IMR-90 (cell line): Measurements from ENCODE around the gene ALDH2.

Source experiments
- CEBPB ChIP-seq: IDR thresholded peaks from 2 replicates; pipeline ENCODE4 v1.6.1; 2012; ENCODE audit warnings: low read depth, low read length, improper control_type of control experiment
- CTCF ChIP-seq: conservative IDR thresholded peaks from 2 replicates; pipeline ENCODE4 v1.5.1; 2012; ENCODE audit warnings: mild to moderate bottlenecking, low read depth, low read length, improper control_type of control experiment
- ELK1 ChIP-seq: fragments of 150-350 bp; IDR thresholded peaks from 2 replicates; pipeline ENCODE4 v1.6.1; 2016; ENCODE audit warnings: low read depth, mild to moderate bottlenecking, low read length, moderate library complexity, borderline replicate concordance
- FOS ChIP-seq: fragments of 150-350 bp; IDR thresholded peaks from 2 replicates; pipeline ENCODE4 v1.6.1; 2016; ENCODE audit warnings: low read depth, low read length
- MAFK ChIP-seq: IDR thresholded peaks from 2 replicates; pipeline ENCODE4 v1.6.1; 2012; ENCODE audit warnings: low read depth, low read length, improper control_type of control experiment
- MAZ ChIP-seq: IDR thresholded peaks from 2 replicates; pipeline ENCODE4 v1.6.1; 2012; ENCODE audit warnings: low read depth, mild to moderate bottlenecking, low read length, improper control_type of control experiment, moderate library complexity, borderline replicate concordance
- MXI1 ChIP-seq: IDR thresholded peaks from 2 replicates; pipeline ENCODE4 v1.6.1; 2012; ENCODE audit warnings: low read depth, mild to moderate bottlenecking, low read length, moderate library complexity, borderline replicate concordance
- NFE2L2 ChIP-seq: fragments of 150-350 bp; IDR thresholded peaks from 2 replicates; pipeline ENCODE4 v1.6.1; 2016; ENCODE audit warnings: low read depth, mild to moderate bottlenecking, low read length
- POLR2A ChIP-seq: IDR thresholded peaks from 2 replicates; pipeline ENCODE4 v1.6.1; 2012; ENCODE audit warnings: mild to moderate bottlenecking, low read depth, low read length
- RAD21 ChIP-seq: IDR thresholded peaks from 2 replicates; pipeline ENCODE4 v1.6.1; 2012; ENCODE audit warnings: low read length, improper control_type of control experiment
- RCOR1 ChIP-seq: IDR thresholded peaks from 2 replicates; pipeline ENCODE4 v1.6.1; 2012; ENCODE audit warnings: mild to moderate bottlenecking, low read length, improper control_type of control experiment; ENCODE audit not compliant: insufficient replicate concordance
- RFX5 ChIP-seq: IDR thresholded peaks from 2 replicates; pipeline ENCODE4 v1.8.0; 2012; ENCODE audit warnings: low read depth, mild to moderate bottlenecking, low read length, moderate library complexity
- SMC3 ChIP-seq: fragments of 150-350 bp; IDR thresholded peaks from 2 replicates; pipeline ENCODE4 v1.6.1; 2016; ENCODE audit warnings: low read depth, mild to moderate bottlenecking, antibody characterized with exemption, low read length, moderate library complexity
- USF2 ChIP-seq: fragments of 150-350 bp; IDR thresholded peaks from 2 replicates; pipeline ENCODE4 v1.6.1; 2017; ENCODE audit warnings: mild to moderate bottlenecking, antibody characterized with exemption, low read length, low read depth

GRCh38 chr12:111767362-111768158, 827 bp downstream of the ALDH2 start:
- TF ChIP-seq POLR2A (no peak), CEBPB (peak; percentile 79), CTCF (no peak), RFX5 (no peak), USF2 (no peak), RAD21 (no peak), SMC3 (no peak), MAFK (no peak), ELK1 (no peak), MAZ (no peak), MXI1 (peak; percentile 33; the same call in 1 of the 2 replicates), FOS (0 out of 2 replicates have a peak, but pooled peaks have one; percentile 8), NFE2L2 (peak; percentile 50; the same call in 1 of the 2 replicates), RCOR1 (no peak)
